A549 (cell line): ENCODE data around the gene ARHGAP28. TPM values are rescaled to one million over a fixed set of nuclear protein-coding genes. Genes with fewer than 3 reads are reported as not detected.

ENCODE experiments used
- ATAC-seq, 2 experiments: fragments of 200-7000 bp in 1 of 2; fragments of >200 bp in 1 of 2; cut with Nextera tagmentation in 1 of 2; cut with Tn5 transposase in 1 of 2; 3 replicates each; pipeline versions ENCODE4 v1.8.0 to v1.9.1; 2018 to 2020; ENCODE audit warnings: mild to moderate bottlenecking in 1 of 2, moderate library complexity in 1 of 2
- CTCF ChIA-PET: fragments of 300-600 bp; sonication (Branson Sonifier 250); formaldehyde crosslinking; extraction: SDS; loops from one replicate; lab custom pipeline; 2021; ENCODE audit warnings: antibody characterized with exemption, inconsistent platforms; lab: Yijun Ruan, JAX
- POLR2A ChIA-PET: fragments of 350-600 bp; formaldehyde crosslinking; extraction: SDS; loops from one replicate; lab custom pipeline; 2021; ENCODE audit warnings: antibody characterized with exemption, inconsistent platforms; lab: Yijun Ruan, JAX
- DNase-seq, 2 experiments: peaks; one replicate each; pipeline versions ENCODE4 v3.0.0 to v3.0.0-alpha.2; 2011 to 2016; ENCODE audit warnings: low read depth in 1 of 2, low spot score in 1 of 2
- FAIRE-seq: peaks from 2 replicates; lab custom pipeline; 2011; peaks lifted over from hg19 to GRCh38; lab: Jason Lieb, UNC
- H3K27ac ChIP-seq, 2 experiments: fragments of >200 bp; sonication (Bioruptor Twin); formaldehyde crosslinking; 3 replicates each; pipeline ENCODE4 v1.5.1; 2016 to 2017
- H3K4me1 ChIP-seq: fragments of >200 bp; sonication (Bioruptor Twin); formaldehyde crosslinking; 3 replicates; pipeline ENCODE4 v1.6.1; 2016
- H3K4me2 ChIP-seq: fragments of >200 bp; sonication (Bioruptor Twin); formaldehyde crosslinking; 3 replicates; pipeline ENCODE4 v1.6.1; 2016
- H3K4me3 ChIP-seq: fragments of >200 bp; sonication (Bioruptor Twin); formaldehyde crosslinking; 3 replicates; pipeline ENCODE4 v1.5.1; 2016
- H3K9me3 ChIP-seq: fragments of >200 bp; sonication (Bioruptor Twin); formaldehyde crosslinking; 3 replicates; pipeline ENCODE4 v1.6.1; 2016
- CBX2 ChIP-seq: fragments of 200-600 bp; sonication (generic); IDR thresholded peaks from 2 replicates; pipeline ENCODE4 v1.6.1; 2016; ENCODE audit warnings: low read depth, mild to moderate bottlenecking, borderline replicate concordance
- CEBPB ChIP-seq, 2 experiments: fragments of >200 bp in 1 of 2; sonication (Bioruptor Twin) in 1 of 2; formaldehyde crosslinking in 1 of 2; IDR thresholded peaks; 2 replicates each; pipeline ENCODE4 v1.6.1; 2012 to 2016
- EHF ChIP-seq: fragments of 250-450 bp; sonication (Bioruptor Pico); IDR thresholded peaks from 2 replicates; pipeline ENCODE4 v1.5.0; 2020; ENCODE audit warnings: mild to moderate bottlenecking
- ESRRA ChIP-seq: fragments of 150-350 bp; IDR thresholded peaks from 2 replicates; pipeline ENCODE4 v1.6.1; 2014; ENCODE audit warnings: mild to moderate bottlenecking, low read length, borderline replicate concordance
- FOSL2 ChIP-seq, 2 experiments: fragments of 450-650 bp in 1 of 2; fragments of >200 bp in 1 of 2; sonication (Bioruptor Twin) in 1 of 2; formaldehyde crosslinking; IDR thresholded peaks; 2 replicates each; pipeline versions ENCODE4 v1.5.0 to v1.6.1; 2016 to 2020; ENCODE audit warnings: mild to moderate bottlenecking in 1 of 2, moderate library complexity in 1 of 2
- HOXA7 ChIP-seq: fragments of 250-450 bp; sonication (Bioruptor Pico); IDR thresholded peaks from 2 replicates; pipeline ENCODE4 v1.5.0; 2020; ENCODE audit warnings: mild to moderate bottlenecking, moderate library complexity
- HOXB5 ChIP-seq: fragments of 250-450 bp; sonication (Bioruptor Pico); IDR thresholded peaks from 2 replicates; pipeline ENCODE4 v1.5.0; 2020; ENCODE audit warnings: mild to moderate bottlenecking, moderate library complexity
- JUNB ChIP-seq: fragments of >200 bp; sonication (Bioruptor Twin); formaldehyde crosslinking; IDR thresholded peaks from 2 replicates; pipeline ENCODE4 v1.6.1; 2016
- KDM5A ChIP-seq: fragments of 200-600 bp; sonication (generic); IDR thresholded peaks from 2 replicates; pipeline ENCODE4 v1.6.1; 2016; ENCODE audit warnings: antibody characterized with exemption, mild to moderate bottlenecking
- MAFK ChIP-seq: fragments of 450-650 bp; IDR thresholded peaks from 2 replicates; pipeline ENCODE4 v1.6.1; 2014; ENCODE audit not compliant: partially characterized antibody
- MAZ ChIP-seq: fragments of 150-350 bp; IDR thresholded peaks from 2 replicates; pipeline ENCODE4 v1.6.1; 2014; ENCODE audit warnings: antibody characterized with exemption, low read depth, low read length, borderline replicate concordance
- PHF8 ChIP-seq: fragments of 200-600 bp; sonication (generic); IDR thresholded peaks from 2 replicates; pipeline ENCODE4 v1.6.1; 2016; ENCODE audit warnings: low read depth, mild to moderate bottlenecking, antibody characterized with exemption, moderate library complexity, borderline replicate concordance
- ZFP36 ChIP-seq: fragments of 450-650 bp; IDR thresholded peaks from 2 replicates; pipeline ENCODE4 v1.6.1; 2014; ENCODE audit warnings: borderline replicate concordance; ENCODE audit not compliant: partially characterized antibody
- WGBS: methylation state at CpG from one replicate; pipeline ENCODE4 v1.1.6; 2017; ENCODE audit errors: missing lambda C conversion rate; 5-methylcytosine and 5-hydroxymethylcytosine counted together
- polyA plus RNA-seq, 4 experiments: library from polyadenylated mRNA; depleted of rRNA in 3 of 4; stranded (reverse); fragments of >200 nt; fragmentation: RNase III in 1 of 4; extraction: RNeasy Plus Mini Kit Qiagen cat#74134 plus additional on column Dnase treatment in 1 of 4; gene quantifications; 2 replicates in 3 of 4; 3 replicates in 1 of 4; pipeline ENCODE4 v1.2.3, GENCODE V29; 2011 to 2017
- TF ChIP-seq, protein P1 (sequence below): fragments of 250-450 bp; sonication (Bioruptor Pico); IDR thresholded peaks from 2 replicates; pipeline ENCODE4 v1.5.0; 2021; ENCODE audit warnings: mild to moderate bottlenecking, moderate library complexity, borderline replicate concordance
- TF ChIP-seq, protein P2 (sequence below): IDR thresholded peaks from 2 replicates; pipeline ENCODE4 v1.6.1; 2012
- TF ChIP-seq, protein P3 (sequence below): fragments of >200 bp; sonication (Bioruptor Twin); formaldehyde crosslinking; IDR thresholded peaks from 2 replicates; pipeline ENCODE4 v1.6.1; 2016
- TF ChIP-seq, protein P4 (sequence below): fragments of 250-450 bp; sonication (Bioruptor Pico); IDR thresholded peaks from 2 replicates; pipeline ENCODE4 v1.5.0; 2020; ENCODE audit warnings: low read depth, mild to moderate bottlenecking, moderate library complexity
- TF ChIP-seq, protein P5 (sequence below): fragments of >200 bp; sonication (Bioruptor Twin); formaldehyde crosslinking; IDR thresholded peaks from 3 replicates; pipeline ENCODE4 v1.6.1; 2016
- TF ChIP-seq, protein P6 (sequence below): fragments of 150-350 bp; IDR thresholded peaks from 2 replicates; pipeline ENCODE4 v1.6.1; 2014; ENCODE audit warnings: low read depth, mild to moderate bottlenecking, low read length

Gene ARHGAP28
- polyA plus RNA-seq, 2 of the 4 experiments (the other 2 are of a cell fraction): 0.13 to 0.17 TPM

DNA sequence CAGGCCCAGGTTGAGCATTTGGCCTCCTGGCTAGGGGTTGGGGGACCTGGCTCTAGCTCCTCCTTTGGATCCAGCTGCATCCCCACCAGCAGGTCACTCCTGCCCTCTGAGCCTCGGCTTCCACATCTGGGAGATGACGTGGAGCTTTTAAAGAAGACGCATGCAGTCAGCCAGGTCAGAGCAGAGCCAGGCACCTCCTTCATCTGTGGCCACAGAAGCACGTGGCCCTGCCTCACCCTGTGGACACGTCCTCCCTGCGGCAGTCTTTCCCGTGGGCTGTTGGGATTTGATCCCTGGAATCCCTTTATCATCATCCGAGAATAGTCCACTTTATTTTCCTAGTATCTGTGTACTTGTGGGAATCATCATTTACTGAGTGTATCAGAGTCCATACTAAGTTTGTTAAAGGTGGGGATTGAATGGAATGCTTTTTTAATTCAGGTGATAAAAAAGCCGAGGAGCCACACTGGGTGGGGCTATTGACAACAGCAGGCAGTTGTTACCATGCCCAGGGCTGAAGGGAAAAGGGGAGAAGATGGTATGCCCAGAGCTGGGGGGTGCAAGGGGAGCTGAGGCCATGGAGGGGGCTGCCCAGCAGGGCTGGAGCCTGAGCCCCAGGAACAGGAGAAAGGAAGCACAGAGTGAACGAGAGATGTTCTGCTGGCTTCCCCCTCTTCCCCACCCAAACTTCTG is 218.0 kb downstream of the ARHGAP28 start (continued):
- TF ChIP-seq, protein P1, sequence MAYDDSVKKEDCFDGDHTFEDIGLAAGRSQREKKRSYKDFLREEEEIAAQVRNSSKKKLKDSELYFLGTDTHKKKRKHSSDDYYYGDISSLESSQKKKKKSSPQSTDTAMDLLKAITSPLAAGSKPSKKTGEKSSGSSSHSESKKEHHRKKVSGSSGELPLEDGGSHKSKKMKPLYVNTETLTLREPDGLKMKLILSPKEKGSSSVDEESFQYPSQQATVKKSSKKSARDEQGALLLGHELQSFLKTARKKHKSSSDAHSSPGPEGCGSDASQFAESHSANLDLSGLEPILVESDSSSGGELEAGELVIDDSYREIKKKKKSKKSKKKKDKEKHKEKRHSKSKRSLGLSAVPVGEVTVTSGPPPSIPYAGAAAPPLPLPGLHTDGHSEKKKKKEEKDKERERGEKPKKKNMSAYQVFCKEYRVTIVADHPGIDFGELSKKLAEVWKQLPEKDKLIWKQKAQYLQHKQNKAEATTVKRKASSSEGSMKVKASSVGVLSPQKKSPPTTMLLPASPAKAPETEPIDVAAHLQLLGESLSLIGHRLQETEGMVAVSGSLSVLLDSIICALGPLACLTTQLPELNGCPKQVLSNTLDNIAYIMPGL (CRISPR knock-in tag): no peak
- TF ChIP-seq ESRRA (no peak), KDM5A (no peak)
- TF ChIP-seq, protein P2, sequence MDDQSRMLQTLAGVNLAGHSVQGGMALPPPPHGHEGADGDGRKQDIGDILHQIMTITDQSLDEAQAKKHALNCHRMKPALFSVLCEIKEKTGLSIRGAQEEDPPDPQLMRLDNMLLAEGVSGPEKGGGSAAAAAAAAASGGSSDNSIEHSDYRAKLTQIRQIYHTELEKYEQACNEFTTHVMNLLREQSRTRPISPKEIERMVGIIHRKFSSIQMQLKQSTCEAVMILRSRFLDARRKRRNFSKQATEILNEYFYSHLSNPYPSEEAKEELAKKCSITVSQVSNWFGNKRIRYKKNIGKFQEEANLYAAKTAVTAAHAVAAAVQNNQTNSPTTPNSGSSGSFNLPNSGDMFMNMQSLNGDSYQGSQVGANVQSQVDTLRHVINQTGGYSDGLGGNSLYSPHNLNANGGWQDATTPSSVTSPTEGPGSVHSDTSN: no peak

DNA sequence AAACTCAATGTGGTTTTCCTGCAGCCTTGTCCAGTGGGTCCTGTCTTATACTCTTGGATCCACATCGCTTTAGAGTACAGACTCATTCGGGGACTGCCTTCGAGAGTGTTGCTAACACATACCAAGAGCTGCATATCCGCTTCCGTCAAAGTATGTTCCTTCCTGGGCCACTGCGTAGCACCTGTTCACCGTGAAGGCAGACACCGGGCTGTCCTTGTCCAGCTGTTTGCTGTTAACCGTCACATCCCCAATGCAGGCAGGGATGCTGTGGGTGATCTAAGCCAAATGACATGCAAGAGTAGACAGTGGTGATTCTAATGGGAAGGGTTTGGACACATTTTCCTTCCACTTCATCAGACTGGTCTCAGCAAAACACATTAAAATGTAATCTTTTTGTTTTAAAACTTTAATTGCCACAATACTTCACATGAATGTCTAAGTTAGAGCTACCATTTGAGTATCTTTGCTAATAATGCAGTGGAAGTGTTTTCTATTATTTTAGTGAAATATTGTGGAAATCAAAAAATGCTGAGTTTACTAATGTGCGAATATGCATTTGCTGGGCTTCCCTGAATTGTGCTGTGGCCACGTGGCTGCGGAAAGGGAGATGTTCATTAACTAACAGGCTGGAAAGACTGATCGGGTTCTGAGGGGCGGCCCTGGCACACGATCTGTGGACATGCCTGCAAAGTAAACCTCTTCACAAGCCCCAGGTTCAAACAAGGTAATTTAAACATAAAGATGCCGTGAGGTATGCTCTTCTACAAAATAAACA is 219.0 kb downstream of the ARHGAP28 start:
- Histone ChIP-seq H3K4me3 (no peak overlapping the region), H3K27ac (no peak overlapping the region), H3K9me3 (no peaks in the 10 kb centered on the region), H3K4me1 (no peaks in the 10 kb centered on the region), H3K4me2 (no peak overlapping the region)
- no peak for ATAC-seq
- WGBS: 44% methylated on average over 16 of the region's 16 CpGs
- ChIA-PET CTCF (no interaction called here), POLR2A (no interaction called here)
- DNase-seq: no peak
- no peak for FAIRE-seq
- TF ChIP-seq MAFK: peak; percentile 22
- TF ChIP-seq HOXA7: no peak
- TF ChIP-seq, all 56 proteins: peak for 1

DNA sequence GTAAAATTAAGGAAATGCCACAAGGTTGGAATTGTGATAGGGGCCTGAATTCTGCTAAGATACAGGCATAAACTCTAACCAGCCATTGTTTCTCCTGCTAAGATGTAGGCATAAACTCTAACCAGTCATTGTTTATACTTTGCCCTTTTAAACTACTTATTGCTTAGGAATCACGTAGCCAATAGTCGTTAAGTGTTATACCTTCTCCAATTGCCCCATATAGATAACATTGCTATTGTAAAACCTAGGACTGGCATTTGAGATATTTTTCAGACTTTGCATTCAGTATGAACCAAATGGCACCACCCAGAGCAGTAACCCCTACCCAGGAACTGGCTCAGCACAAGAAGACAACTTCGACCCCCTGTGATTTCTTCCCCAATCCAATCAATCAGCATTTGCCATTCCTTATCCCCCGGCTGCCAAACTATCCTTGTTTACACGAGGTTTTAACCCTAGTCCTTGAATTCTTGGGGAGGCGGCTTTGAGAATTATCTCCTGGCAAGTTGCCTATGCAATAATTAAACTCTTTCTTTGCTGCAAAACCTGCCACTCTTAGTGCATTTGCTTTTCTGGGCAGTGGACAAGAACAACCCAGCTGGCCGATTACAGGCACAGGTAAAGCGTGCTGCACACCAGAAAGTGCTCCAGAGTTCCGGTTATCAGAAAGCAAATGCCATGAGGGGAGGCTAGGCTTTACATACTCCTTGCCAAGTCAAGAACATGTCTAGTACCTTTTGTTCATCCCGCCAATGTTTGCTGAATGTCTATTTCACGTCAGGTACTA is 220.5 kb downstream of the ARHGAP28 start:
- no peak overlapping the region for H3K27ac ChIP-seq
- WGBS: 22% methylated on average over 10 of the region's 11 CpGs
- FAIRE-seq (no peak), DNase-seq (no peak), ATAC-seq (no peak)
- no peaks in the 10 kb centered on the region for H3K4me1 ChIP-seq
- H3K9me3 ChIP-seq: no peaks in the 10 kb centered on the region
- ChIA-PET POLR2A (no interaction called here), CTCF (no interaction called here)
- no peak for TF ChIP-seq CBX2
- TF ChIP-seq ZFP36: no peak
- no peak for TF ChIP-seq PHF8
- TF ChIP-seq, protein P3, sequence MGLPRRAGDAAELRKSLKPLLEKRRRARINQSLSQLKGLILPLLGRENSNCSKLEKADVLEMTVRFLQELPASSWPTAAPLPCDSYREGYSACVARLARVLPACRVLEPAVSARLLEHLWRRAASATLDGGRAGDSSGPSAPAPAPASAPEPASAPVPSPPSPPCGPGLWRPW: no peak
- TF ChIP-seq, protein P4, sequence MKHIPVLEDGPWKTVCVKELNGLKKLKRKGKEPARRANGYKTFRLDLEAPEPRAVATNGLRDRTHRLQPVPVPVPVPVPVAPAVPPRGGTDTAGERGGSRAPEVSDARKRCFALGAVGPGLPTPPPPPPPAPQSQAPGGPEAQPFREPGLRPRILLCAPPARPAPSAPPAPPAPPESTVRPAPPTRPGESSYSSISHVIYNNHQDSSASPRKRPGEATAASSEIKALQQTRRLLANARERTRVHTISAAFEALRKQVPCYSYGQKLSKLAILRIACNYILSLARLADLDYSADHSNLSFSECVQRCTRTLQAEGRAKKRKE (CRISPR knock-in tag): no peak
- TF ChIP-seq, protein P5, sequence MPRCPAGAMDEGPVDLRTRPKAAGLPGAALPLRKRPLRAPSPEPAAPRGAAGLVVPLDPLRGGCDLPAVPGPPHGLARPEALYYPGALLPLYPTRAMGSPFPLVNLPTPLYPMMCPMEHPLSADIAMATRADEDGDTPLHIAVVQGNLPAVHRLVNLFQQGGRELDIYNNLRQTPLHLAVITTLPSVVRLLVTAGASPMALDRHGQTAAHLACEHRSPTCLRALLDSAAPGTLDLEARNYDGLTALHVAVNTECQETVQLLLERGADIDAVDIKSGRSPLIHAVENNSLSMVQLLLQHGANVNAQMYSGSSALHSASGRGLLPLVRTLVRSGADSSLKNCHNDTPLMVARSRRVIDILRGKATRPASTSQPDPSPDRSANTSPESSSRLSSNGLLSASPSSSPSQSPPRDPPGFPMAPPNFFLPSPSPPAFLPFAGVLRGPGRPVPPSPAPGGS: no peak
- no peak for TF ChIP-seq HOXB5 (CRISPR knock-in tag)
- no peak for TF ChIP-seq FOSL2 (IDR thresholded peaks at IDR 0.05)
- no peak for TF ChIP-seq FOSL2 (CRISPR knock-in tag; IDR thresholded peaks at IDR 0.05)
- TF ChIP-seq KDM5A: no peak
- no peak for TF ChIP-seq MAZ
- TF ChIP-seq CEBPB (IDR thresholded peaks at IDR 0.05): no peak
- TF ChIP-seq JUNB: no peak
- no peak for TF ChIP-seq EHF (CRISPR knock-in tag)
- TF ChIP-seq, protein P6, sequence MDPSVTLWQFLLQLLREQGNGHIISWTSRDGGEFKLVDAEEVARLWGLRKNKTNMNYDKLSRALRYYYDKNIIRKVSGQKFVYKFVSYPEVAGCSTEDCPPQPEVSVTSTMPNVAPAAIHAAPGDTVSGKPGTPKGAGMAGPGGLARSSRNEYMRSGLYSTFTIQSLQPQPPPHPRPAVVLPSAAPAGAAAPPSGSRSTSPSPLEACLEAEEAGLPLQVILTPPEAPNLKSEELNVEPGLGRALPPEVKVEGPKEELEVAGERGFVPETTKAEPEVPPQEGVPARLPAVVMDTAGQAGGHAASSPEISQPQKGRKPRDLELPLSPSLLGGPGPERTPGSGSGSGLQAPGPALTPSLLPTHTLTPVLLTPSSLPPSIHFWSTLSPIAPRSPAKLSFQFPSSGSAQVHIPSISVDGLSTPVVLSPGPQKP: no peak
- H3K4me3 ChIP-seq: no peak overlapping the region
- no peak overlapping the region for H3K4me2 ChIP-seq
